Measurements from ENCODE around the gene GPR183. TPM values are rescaled to one million over a fixed set of nuclear protein-coding genes. Genes with fewer than 3 reads are reported as not detected.

The GPR183 gene
- total RNA-seq, 1 donor from 2014 or later: 1.1 TPM

DNA sequence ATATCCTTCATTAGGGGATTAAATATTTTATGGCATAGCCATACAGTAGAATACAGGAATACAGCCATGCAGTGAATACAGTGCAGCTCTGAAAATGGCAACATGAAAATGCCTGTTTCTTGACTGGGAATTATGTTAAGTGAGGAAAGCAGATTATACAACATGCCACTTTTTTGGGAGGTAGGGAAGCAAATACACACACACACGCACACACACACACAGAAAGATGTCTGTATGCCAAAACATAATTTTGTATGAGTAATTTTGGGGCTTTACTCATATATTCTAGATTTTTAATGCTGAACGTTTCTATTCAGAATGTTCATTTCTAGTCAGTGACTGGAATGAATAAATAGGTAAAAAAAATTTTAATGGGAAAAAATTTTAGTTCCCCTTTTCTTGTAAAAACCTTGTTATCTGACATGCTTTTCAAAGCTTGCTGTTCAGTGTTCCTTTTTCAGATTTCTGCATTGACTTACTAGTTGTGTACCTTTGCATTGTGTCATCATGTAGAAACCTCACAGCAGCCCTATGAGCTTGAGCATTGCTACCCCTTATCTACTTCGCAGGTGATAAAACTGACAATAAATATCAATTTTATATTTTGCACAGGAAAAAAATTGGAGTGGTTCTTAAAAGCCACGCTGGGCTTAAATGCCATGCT lies 7.8 kb downstream of the GPR183 start:
- intact Hi-C loops (cut with DNase I): no loop called here

DNA sequence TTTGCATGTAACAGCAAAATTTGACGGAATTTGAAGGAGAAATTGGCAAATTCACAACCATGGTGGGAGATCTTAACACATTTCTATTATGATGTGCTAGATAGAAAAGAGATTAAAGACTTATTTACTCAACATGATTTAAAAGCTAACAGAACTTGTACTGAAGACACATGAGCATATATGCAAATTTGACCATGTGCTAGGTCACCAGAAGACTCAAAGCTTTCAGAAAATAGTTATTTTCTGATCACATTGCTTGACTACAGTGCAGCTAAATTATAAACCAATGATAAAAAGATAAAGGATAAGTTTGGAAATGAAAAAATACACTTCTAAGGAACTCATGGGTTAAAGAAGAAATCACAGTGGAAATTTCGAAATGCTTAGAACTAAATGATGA lies 9.1 kb downstream of the GPR183 start:
- no peak for DNase-seq (ENCODE audit: low spot score)
- intact Hi-C loops (cut with DNase I): no loop called here

More for the DNA sequence above, 7.8 kb downstream of the GPR183 start:
- no peak for DNase-seq (ENCODE audit: low spot score)

DNA sequence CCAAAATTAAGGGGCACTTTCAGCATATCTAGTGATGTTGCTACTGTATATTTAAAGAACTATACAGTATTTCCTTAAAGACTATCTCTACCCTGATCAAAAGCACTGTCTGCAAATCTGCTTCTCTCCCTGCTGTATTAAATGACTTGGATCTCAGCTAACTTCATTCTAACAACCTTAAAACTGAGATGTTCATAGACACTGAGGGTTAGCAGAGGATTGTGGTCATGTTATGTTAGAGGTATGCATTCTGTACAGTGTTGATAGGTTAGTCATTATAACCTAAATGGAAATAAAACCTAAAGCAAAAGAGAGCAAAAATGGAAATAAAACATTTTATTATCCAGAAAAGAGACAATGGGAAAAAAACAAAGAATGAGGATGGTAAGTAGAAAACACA lies 9.9 kb downstream of the GPR183 start:
- intact Hi-C loops (cut with DNase I): no loop called here
- DNase-seq (ENCODE audit: low spot score): no peak

DNA sequence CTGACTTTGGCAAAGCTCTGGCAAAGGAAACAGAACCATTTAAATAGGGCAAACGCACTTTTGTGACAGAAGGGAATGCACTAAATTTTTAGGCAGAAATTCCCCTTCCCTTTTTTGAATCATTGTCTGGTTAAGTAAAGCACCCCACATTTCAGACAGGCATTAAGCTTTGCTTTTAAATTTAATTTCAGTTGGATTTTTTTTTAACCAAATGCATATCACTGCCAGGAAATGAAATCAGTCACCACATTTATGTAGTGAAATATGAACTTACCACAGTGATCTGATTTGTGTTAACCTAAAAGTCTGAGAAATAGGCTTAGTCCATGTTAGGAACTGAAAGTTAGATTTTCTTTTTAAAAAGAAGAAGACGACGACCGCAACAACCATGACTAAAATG lies 10.8 kb downstream of the GPR183 start:
- intact Hi-C loops (cut with DNase I): no loop called here
- no peak for DNase-seq (ENCODE audit: low spot score)

DNA sequence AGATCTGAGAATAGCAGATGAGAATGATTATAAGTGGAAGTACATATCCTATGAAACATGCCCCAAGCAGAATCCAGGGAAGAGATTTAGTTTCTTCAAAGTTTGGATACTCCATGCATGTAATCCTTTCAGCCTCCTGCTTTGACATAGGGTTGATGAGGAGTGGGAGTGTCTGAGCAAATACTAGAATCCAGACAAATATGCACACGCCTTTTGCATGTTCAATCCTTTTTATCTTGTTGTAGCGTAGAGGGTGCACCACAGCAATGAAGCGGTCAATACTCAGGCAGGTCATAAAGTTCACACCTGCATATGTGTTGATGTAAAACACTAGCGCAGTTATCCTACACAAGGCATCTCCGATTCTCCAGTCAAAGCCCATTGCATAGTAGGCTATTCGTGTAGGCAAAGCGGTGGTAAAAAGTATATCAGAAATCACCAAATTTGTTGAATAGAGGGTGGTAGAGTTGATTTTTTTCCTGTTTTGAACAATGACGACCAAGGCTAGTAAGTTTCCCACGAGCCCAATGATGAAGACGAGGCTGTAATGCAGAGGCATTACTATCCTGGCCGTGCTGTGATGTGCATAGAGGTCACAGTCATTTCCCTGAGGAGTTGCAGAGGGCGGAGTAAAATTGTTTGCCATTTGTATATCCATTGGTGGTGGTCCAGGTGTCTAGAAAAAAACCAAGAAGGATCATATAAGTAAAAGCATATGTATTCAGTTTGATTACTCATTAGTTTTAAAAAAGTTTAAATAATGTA lies 11.5 kb downstream of the GPR183 start:
- intact Hi-C loops (cut with DNase I): no loop called here
- no peak for DNase-seq (ENCODE audit: low spot score)

DNA sequence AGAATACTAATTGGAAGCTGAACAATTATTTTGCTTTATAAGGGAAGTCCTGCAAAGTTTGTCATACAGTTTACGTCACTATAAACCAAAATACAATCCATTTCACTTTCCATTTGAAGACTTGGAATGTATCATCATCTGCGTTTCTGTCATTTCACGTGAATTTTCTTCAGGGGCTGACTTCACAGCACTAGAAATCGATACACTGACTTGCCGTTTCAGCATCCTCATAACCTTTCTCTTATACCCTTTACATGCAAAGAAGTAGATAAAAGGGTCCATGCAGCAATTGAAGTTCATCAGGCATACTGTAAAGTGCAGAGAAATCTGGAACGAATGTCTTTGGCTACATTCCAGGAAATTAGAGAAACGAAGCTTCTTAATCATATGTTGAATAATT lies 12.2 kb downstream of the GPR183 start:
- DNase-seq (ENCODE audit: low spot score): no peak
- intact Hi-C loops (cut with DNase I): no loop called here

DNA sequence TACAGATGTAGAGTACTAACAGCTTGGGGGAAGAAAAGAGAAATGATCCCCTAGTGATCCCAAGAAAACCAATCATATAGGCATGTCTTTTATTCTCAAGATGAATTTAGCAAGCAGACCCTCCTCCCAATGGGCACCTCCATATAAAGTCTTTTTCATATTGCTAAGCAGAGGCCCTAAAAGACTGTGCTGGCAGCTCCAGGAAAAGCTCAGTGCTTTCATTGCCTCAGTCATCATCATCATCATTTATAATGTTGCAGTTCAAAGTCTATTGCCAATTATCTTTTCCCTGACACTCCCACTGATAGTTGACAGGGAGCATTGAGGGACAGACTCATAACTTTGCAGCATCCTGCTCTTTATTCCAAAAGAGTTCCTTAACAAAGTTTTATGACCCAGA lies 13.0 kb downstream of the GPR183 start:
- intact Hi-C loops (cut with DNase I): no loop called here
- no peak for DNase-seq (ENCODE audit: low spot score)

DNA sequence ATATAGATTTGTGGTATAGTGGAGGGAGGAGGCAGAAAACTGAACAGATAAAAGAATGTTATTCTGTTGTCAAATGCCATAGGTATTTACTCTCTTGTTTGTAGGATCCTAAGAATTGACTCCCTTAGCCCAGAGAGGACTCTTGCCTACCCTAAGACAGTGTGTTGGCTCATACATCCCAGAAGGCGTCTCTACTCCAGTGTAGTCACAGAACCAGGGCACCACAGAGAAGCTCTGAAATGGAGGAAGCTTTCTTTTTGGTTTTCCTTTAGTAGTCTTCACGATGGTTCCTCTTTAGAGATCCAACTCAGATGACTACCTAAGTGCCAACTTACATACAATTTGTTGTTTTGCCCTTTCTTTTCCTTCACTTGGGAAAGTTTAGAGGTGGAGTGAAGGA lies 14.0 kb downstream of the GPR183 start:
- intact Hi-C loops (cut with DNase I): no loop called here
- no peak for DNase-seq (ENCODE audit: low spot score)

DNA sequence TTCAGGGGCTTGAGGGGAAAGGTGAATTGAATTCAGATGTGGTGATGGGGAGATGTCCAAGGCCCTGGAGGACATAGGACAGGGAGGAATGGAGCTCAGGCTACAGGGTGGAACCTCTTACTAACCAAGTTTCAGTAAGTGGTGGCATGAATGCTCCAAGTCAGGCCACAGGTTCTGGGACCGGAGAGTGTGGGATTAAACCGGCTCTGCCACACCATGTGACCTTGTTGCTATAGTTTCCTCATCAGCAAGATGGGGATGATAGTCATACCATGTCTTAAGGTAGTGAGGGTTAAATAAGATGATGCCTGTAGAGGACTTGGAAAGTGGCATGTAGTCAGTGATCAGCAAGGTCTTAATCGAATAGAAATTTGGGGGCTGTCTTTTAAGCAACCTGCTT lies 16.3 kb downstream of the GPR183 start:
- intact Hi-C loops (cut with DNase I): no loop called here
- DNase-seq (ENCODE audit: low spot score): no peak

DNA sequence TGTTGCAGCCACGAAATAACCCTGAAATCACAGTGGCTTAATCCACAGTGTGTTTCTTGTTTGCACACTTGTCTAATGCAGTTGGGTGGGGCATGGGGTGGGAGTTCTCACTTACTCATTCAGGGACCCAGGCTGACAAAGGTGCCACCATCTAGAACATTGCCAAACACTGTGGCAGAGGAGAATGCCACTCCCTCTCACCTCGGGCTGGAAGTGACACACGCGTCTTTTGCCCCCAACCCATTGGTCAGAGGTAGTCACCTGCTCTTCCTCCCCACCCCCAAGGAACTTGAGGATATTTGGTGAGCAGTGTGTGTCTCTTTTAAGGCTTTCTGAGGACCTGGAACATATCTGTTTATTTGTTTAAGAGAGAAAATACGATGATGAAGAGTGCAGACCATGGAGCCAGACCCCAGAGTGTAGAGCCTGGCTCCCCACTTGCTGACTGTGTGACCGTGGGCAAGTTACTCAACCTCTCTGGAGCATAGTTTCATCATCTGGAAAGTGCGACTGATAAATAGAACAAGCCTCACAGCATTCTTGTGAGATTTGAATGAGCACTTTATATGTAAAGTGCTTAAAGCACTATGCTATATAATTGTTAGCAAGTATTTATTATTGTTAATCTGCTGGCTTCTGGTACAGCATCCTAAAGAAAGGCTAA lies 17.4 kb downstream of the GPR183 start:
- intact Hi-C loops (cut with DNase I): no loop called here
- DNase-seq (ENCODE audit: low spot score): no peak

DNA sequence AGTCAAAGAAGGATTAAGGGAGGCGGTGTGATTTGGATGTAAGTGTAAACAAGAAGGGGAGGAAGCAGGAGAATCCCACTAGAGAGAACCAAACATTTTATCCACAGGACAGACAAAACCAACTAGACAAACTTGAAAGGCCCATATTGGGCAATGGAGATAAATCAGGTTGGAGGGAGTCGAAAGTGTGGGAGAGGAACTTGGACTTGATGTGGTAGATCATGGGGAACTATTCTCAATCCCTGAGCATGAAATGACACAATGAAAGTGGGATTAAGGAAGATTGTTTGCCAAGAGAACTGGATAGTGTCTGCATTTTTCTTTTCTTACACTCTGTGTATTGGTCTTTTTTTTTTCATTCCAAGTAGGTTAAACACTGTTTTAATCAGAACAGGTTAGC lies 17.9 kb downstream of the GPR183 start:
- DNase-seq (ENCODE audit: low spot score): no peak
- intact Hi-C loops (cut with DNase I): no loop called here

DNA sequence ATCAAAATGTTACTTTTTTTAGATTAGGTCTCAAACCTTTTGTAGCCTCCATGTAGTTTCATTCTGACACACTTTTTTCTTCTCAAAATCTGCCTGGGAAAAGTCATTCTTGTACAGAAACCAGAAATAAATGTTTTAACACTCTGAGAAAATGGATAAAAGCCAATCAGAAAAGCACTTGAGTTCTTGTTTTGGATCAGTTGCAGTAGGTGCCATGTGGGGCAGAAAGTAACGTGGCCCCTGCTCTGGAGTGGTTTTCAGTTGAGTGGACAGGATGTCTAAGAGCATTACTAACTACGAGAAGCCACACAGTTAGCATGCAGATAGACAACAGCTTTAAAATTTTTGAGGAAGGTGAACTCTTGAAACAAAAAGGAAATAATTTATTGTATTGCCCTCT lies 19.1 kb downstream of the GPR183 start:
- intact Hi-C loops (cut with DNase I): no loop called here
- no peak for DNase-seq (ENCODE audit: low spot score)

DNA sequence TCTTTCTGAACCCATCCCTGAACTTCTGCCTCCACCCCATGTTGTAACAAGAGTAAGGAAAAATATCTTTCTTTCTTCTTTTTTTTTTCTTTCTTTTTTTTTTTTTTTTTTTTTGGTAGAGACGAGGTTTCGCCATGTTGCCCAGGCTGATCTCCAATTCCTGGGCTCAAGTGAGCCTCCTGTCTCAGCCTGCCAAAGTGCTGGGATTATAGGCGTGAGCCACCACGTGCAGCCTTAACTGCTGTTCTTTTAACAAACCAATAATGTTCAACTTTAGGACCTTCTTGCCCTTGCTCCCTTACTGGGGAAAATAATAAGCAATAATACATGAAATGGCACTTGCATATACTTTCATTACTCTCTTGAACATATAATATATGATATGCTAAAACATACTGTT lies 19.6 kb downstream of the GPR183 start:
- DNase-seq (ENCODE audit: low spot score): no peak
- intact Hi-C loops (cut with DNase I): no loop called here

DNA sequence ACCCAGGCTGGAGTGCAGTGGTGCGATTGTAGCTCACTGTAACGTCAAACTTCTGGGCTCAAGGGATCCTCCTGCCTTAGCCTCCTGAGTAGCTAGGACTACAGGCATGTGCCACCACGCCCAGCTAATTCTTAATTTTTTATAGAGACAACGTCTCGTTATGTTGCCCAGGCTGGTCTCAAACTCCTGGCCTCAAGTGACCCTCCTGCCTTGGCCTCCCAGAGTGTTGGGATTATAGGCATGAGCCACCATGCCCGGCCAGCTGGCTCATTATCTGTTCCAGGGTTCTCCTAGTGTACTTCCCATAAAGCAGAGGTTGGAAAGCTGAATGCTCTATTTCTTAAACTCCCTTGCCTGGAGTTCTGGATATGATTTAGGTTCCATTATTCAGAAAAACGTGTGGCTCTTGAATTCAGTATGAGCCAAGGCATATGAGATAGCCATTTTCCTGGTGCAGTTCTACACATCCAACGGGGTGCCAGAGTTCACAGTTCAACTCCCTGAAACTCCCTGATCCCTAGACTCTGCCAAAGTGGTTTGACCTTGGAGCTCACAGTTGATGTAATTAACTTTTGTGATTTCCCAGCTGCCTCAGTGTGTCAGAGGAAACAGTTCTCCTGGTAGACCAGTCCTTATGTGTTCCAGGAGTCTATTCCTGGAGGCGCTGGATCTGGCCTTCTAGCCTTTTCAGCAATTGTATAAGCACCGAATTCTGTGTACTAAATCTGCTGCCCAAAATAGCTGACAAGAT lies 21.6 kb downstream of the GPR183 start:
- intact Hi-C loops (cut with DNase I): no loop called here
- no peak for DNase-seq (ENCODE audit: low spot score)

DNA sequence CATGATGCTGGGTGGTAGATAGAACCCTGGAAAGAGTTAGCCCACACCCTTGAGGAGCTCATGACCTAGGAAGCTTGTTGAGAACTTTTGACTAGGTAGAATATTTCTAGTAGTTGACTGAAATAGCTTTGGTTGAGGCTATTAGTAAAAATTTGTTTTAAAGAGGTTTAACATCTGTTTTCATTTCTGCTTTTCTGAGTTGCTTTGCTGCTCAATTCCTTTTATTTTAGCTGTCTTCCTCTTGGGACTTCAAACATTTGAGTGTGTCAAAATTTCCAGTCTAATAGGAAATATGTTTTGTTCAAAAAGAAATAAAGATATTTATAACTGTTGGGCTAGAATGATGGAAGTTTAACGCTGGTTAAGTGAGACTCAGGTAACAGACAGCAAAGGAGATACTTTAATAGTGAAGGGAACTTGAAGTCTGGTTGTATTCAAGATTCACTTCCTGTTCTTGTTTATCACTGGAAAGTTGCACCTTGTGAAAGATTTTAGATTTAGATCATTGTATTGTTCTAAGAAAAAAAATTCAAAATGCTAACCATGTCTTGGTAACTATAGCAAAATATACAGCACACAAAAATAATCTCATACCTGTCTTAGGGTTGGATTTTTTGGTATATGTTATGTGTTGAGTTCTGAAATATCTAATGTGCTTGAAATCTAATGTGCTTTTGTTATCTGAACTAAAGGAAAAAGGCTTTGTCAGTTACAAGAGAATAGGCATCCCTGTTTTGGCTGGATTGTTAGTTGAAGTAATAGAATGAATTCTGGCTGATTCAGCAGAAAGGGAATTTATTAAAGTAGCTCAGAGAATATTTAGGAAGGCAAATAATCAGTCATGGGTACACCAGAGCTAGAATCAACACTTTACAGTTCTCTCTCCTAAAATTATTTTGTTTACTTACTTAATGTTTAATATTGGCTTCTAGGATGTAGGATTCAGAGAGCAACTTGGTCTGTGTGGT lies 24.7 kb downstream of the GPR183 start:
- intact Hi-C loops (cut with DNase I): no loop called here
- no peak for DNase-seq (ENCODE audit: low spot score)

DNA sequence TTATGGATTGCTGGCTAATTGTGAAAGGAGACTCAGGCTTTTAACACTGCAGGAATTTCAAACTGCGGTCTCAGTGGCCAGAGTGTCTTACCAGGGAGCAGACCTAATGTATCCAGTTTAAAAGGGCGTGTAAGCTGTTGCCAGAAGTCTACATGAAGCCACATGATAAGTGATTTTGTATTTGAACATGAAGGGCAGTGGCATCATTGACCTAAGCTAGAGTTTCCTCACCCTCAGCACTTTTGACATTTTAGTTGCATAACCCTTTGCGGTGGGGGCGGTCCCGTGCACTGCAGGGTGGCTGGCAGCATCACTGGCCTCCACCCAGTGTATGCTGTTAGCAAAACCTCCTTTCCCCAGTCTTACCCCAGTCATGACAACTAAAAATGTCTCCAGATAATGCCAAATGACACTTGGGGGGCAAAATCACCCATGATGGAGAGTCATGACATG lies 25.4 kb downstream of the GPR183 start:
- intact Hi-C loops (cut with DNase I): no loop called here
- peak; percentile 86 for DNase-seq (ENCODE audit: low spot score)

DNA sequence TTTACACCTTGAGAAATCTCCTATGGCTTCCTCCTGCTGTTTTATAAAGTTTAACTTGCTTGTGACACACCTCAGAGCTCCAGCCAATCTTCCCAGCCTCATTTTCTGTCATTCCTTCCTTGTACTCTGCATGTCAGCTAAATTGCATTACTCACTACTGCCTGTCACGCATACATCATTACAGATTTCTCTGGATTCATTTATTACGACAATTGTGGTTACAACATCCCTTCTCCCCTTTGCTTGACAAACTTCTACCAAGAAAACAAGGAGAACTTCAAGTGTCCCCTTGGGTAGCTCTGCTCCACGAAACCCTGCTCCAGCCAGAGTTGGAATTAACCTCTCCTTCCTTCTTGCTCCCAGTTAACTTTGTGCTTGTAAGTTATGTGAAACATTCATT lies 27.0 kb downstream of the GPR183 start:
- intact Hi-C loops (cut with DNase I): no loop called here
- no peak for DNase-seq (ENCODE audit: low spot score)

DNA sequence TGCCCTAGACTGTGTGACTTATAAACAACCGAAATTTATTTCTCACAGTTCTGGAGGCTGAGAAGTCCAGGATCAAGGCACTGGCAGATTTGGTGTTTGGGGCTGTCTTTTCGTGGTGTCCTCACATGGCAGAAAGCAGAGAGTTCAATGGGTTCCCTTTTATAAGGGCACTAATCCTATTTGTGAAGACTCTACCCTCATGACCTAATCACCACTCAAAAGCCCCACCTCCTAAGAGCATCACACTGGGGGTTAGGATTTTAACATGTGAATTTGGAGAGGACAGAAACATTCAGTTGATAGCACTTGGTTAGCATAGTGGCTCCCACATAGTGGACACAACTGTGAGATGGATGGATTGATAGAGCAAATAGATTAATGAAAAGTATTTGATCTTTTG lies 27.6 kb downstream of the GPR183 start:
- intact Hi-C loops (cut with DNase I): no loop called here

DNA sequence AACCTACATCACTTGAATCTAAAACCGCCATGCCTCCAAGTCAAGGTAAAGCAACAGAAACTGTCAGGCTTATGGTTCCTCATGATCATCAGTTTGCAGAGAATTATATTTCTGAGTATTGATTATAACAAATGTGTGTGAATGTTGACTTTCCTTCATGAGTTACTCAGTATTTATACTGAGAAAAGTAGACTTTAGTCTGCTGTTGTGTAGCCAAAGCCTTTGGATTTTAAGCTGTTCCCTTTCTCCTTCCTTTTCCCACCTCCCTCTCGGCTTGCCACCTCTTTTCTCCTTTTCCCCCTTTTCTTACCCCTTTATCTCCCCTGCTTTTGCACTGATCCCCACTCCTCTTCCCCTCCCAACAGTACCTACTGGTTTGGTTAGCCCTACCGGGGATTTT lies 28.4 kb downstream of the GPR183 start:
- intact Hi-C loops (cut with DNase I): no loop called here
- DNase-seq (ENCODE audit: low spot score): no peak

More for the DNA sequence above, 27.6 kb downstream of the GPR183 start:
- DNase-seq (ENCODE audit: low spot score): no peak

Measured in cardiac septum (tissue), 1 donor.